GM13976 (cell line): ENCODE data around the gene ANXA2R.

Experiments used
- DNase-seq: peaks from one replicate; pipeline ENCODE4 v3.0.0; 2012; ENCODE audit warnings: low spot score
- CTCF ChIP-seq: IDR thresholded peaks from 2 replicates; pipeline ENCODE4 v1.5.1; 2012; ENCODE audit warnings: borderline replicate concordance, mild to moderate bottlenecking; ENCODE audit not compliant: insufficient read depth; ENCODE audit errors: extremely low read depth, missing control alignments, control extremely low read depth
- in situ Hi-C: fragments of 300-500 bp; cut with MboI; formaldehyde crosslinking; loops from one replicate; pipeline ENCODE4 v1.12.0; 2022; ENCODE audit warnings: low sequenced_read_pairs, mixed read lengths, inconsistent platforms; ENCODE audit not compliant: unreplicated experiment

Gene ANXA2R

GRCh38 chr5:43049236-43049635 is 9.1 kb upstream of the ANXA2R start:
- no peak for DNase-seq
- in situ Hi-C loops = no loop called here
- TF ChIP-seq CTCF = no peak

- in situ Hi-C loops = no loop called here
- DNase-seq = no peak
- no peak for TF ChIP-seq CTCF
Measured at GRCh38 chr5:43046474-43046873, 6.4 kb upstream of the ANXA2R start.

GRCh38 chr5:43045236-43045635 is 5.1 kb upstream of the ANXA2R start:
- TF ChIP-seq CTCF = no peak
- DNase-seq = no peak
- in situ Hi-C loops = no loop called here

- in situ Hi-C loops = no loop called here
- TF ChIP-seq CTCF = no peak
- DNase-seq = no peak
Measured at GRCh38 chr5:43044181-43044914, 4.2 kb upstream of the ANXA2R start.

- TF ChIP-seq CTCF = no peak
- DNase-seq = no peak
- in situ Hi-C loops = no loop called here
Measured at GRCh38 chr5:43043400-43043756, 3.3 kb upstream of the ANXA2R start.

GRCh38 chr5:43042626-43043399 is 2.7 kb upstream of the ANXA2R start:
- DNase-seq = peak; percentile 74
- TF ChIP-seq CTCF = peak; percentile 34
- in situ Hi-C loops = no loop called here
